Stimulated activated CD8-positive, alpha-beta memory T cell treated with anti-CD3 and anti-CD28 coated beads, Interleukin-12 subunit alpha, Interleukin-12 subunit beta, amount 100 ng/mL, for 24 hours (primary cell): Measurements from ENCODE around the gene SLC36A1.

ENCODE experiments used
- DNase-seq: peaks from one replicate; pipeline ENCODE4 v3.0.0-alpha.2; 2020; ENCODE audit errors: extremely low read depth

SLC36A1 gene

GRCh38 chr5:151451626-151452520 is 4.5 kb downstream of the SLC36A1 start:
- no peak for DNase-seq

- no peak for DNase-seq
Observed at GRCh38 chr5:151454166-151454565, 6.8 kb downstream of the SLC36A1 start.

GRCh38 chr5:151454889-151455288 is 7.5 kb downstream of the SLC36A1 start:
- DNase-seq = no peak

- DNase-seq = no peak
Observed at GRCh38 chr5:151456321-151456940, 9.0 kb downstream of the SLC36A1 start.

- DNase-seq = no peak
Observed at GRCh38 chr5:151458314-151458713, 10.9 kb downstream of the SLC36A1 start.

- no peak for DNase-seq
Observed at GRCh38 chr5:151459680-151460324, 12.4 kb downstream of the SLC36A1 start.

- DNase-seq = no peak
Observed at GRCh38 chr5:151461312-151461711, 13.9 kb downstream of the SLC36A1 start.

- DNase-seq = no peak
Observed at GRCh38 chr5:151463137-151464029, 16.0 kb downstream of the SLC36A1 start.

GRCh38 chr5:151464101-151464500 is 16.7 kb downstream of the SLC36A1 start:
- no peak for DNase-seq

GRCh38 chr5:151465476-151465875 is 18.1 kb downstream of the SLC36A1 start:
- DNase-seq = no peak

- DNase-seq = no peak
Observed at GRCh38 chr5:151467576-151467975, 20.2 kb downstream of the SLC36A1 start.

GRCh38 chr5:151469386-151469785 is 22.0 kb downstream of the SLC36A1 start:
- no peak for DNase-seq

GRCh38 chr5:151469992-151470391 is 22.6 kb downstream of the SLC36A1 start:
- no peak for DNase-seq

GRCh38 chr5:151470439-151470838 is 23.0 kb downstream of the SLC36A1 start:
- DNase-seq = no peak

GRCh38 chr5:151471276-151471675 is 23.9 kb downstream of the SLC36A1 start:
- no peak for DNase-seq

- DNase-seq = no peak
Observed at GRCh38 chr5:151474799-151475198, 27.4 kb downstream of the SLC36A1 start.

GRCh38 chr5:151475388-151475787 is 28.0 kb downstream of the SLC36A1 start:
- DNase-seq = no peak

GRCh38 chr5:151476016-151476415 is 28.6 kb downstream of the SLC36A1 start:
- DNase-seq = no peak

GRCh38 chr5:151477101-151477500 is 29.7 kb downstream of the SLC36A1 start:
- DNase-seq = no peak

GRCh38 chr5:151480384-151481293 is 33.2 kb downstream of the SLC36A1 start:
- DNase-seq = no peak

GRCh38 chr5:151483176-151483575 is 35.8 kb downstream of the SLC36A1 start:
- DNase-seq = no peak
